Left colon (tissue), 2 donors: ENCODE data around the gene ROS1. TPM values are rescaled to one million over a fixed set of nuclear protein-coding genes. Genes with fewer than 3 reads are reported as not detected.

Source experiments
- ATAC-seq: fragments of 200-7000 bp; cut with Tn5 transposase; one replicate; pipeline ENCODE4 v1.9.1; 2020; ENCODE audit warnings: mild to moderate bottlenecking, moderate library complexity
- DNase-seq, 2 donors: peaks; one replicate each; pipeline ENCODE4 v3.0.0-alpha.2; 2020
- intact Hi-C, 2 donors: fragments of 100-400 bp; cut with DNase I in 1 of 2; cut with micrococcal nuclease in 1 of 2; formaldehyde crosslinking; loops; one replicate each; pipeline versions ENCODE4 v1.11.2 to v1.14.0; 2022; cut with DNase I, micrococcal nuclease
- total RNA-seq, 2 donors: library from RNA; stranded (reverse); fragmentation: NEBNext Ultra II Directional; extraction: Animal tissue kit (Norgen Biotek cat#: 25700); gene quantifications; one replicate each; pipeline ENCODE4 v1.2.1, GENCODE V29; 2021
- donor health status: DM: no; HTN: no; CAD: no.
- donor health status: DM: yes; HTN: yes; CAD: no.

ROS1 gene
- total RNA-seq, 2 donors from 2014 or later = 1.7 to 2.6 TPM

DNA sequence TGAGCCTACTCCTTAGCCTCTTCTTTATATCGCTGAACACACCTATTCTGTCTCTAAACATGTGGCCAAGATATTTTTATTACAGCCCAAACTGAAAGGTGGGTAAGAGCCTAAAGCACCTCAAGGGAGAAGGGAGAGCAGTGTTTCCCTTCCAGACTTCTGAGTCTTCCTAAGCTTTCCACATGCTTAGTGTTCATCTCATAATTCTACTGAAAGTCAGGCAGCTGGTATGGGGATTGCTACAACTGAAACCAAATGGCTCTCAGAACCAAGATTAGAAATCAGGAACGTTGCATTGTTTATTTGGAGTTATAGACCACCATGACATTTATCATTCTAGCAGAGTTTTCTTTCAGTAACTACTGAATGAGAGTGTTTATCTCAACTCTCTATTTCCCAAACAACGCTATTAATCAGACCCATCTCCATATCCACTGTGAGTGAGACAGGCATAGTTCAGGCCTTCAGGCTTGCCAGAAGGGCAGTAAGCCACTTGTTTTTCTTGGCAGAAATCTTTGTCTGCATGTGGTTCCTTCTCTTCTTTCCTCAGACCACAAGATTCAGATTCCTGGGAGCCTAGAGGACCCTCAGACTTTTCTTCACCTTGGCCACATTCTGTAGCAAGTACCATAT, 137.5 kb downstream of the ROS1 start:
- DNase-seq = no peak
- no peak for ATAC-seq
- intact Hi-C loops = no loop called here

DNA sequence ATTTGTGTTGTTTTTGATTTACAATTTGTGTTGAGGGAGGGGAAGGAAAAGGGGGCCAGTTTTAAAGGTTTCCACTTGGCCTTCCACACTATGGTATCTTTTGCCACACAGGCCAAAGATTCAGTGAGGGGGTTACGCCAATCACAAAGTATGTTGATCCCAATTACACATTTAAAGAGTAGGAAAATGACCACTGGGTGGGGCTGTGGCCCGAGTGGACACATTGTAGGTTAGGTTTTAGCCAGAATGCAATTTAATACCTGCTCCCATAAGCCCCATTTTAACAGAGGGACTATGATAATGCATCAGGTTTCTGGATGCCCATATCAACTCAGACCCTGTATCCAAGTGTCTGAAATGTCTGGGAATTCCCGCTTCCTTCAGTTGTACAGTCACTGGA, 144.8 kb downstream of the ROS1 start:
- ATAC-seq (no peak), DNase-seq (no peak)
- intact Hi-C loops = no loop called here

DNA sequence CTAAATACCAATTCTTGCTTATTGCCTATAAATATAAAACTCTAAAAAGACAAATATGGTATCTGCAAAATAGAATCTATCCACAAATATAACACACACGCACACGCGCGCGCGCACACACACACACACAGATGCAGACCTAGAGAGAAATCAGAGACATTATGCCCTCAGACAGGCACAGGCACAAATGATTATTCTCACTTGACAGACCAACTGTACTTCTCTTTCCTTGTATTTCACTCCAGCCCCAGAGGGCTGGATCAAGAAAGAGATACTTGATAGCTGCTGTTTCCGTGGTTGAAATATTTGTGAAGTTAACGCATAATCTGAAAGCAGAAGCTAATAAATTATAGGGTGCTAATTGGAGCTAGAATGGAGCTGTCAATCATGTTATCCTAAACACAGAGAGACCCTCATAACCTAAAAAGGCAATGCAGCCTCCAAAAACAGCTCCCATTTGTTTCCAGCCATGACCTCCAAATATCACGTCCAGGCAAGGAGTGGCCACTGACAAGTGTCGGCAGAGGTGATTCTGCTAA, 148.9 kb downstream of the ROS1 start:
- DNase-seq (no peak), ATAC-seq (no peak)
- intact Hi-C loops = no loop called here

DNA sequence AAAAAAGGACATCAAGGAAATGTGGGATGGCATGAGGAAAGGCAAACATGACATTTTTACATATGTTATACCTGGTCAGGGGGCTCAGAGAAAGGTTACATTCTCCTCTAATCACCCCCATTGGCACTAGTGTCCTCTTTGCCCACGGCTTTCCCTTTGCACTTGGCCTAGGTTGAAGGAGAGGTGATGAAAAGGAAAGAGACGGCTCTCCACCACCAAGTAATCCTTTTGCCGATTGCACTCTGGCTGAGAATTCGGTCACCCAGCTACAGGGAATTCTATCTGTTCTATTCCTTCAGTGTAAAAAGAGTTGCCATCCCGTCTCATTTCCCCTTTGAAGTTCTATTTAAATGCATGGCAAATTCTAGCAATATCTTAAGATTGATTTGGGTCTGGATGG, 150.0 kb downstream of the ROS1 start:
- intact Hi-C loops = no loop called here
- no peak for ATAC-seq
- no peak for DNase-seq

DNA sequence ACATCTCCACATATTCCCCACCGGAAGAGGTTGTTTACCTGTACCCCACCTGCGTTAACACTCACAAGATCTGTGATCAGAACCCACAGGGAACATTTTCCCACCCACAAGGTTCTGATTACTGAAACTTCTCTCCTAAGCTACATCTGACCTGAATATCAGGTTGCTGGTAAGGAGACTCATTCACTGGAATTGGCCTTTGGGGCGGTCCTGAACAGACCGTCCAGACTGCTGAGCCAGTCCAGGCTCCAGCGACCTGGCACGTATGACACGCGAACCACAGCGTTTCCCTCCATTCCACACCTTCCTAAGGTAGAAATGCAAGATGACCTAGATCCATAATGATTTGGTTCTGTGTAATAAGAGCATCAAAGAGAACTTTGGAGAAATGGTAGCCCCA, 150.5 kb downstream of the ROS1 start:
- DNase-seq (no peak), ATAC-seq (no peak)
- intact Hi-C loops = no loop called here

DNA sequence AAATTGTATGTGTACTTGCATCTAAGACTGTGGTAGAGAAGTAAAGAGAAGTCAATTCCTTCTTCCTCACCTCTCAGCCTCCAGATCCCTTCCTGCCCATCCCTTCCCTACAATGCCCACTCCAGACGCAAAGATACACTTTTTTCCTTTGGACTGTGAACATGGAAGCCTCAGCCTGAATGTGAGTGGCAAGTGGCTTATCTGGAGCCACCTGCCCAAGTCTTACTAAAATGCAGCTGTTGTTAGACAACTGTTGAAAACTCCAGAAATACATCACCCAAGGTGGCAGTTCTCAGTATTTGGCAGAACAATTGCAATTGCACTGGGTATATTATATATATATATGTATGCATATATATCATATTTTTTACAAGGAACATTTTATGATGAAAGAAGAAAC, 152.9 kb downstream of the ROS1 start:
- ATAC-seq (no peak), DNase-seq (no peak)
- intact Hi-C loops = no loop called here

DNA sequence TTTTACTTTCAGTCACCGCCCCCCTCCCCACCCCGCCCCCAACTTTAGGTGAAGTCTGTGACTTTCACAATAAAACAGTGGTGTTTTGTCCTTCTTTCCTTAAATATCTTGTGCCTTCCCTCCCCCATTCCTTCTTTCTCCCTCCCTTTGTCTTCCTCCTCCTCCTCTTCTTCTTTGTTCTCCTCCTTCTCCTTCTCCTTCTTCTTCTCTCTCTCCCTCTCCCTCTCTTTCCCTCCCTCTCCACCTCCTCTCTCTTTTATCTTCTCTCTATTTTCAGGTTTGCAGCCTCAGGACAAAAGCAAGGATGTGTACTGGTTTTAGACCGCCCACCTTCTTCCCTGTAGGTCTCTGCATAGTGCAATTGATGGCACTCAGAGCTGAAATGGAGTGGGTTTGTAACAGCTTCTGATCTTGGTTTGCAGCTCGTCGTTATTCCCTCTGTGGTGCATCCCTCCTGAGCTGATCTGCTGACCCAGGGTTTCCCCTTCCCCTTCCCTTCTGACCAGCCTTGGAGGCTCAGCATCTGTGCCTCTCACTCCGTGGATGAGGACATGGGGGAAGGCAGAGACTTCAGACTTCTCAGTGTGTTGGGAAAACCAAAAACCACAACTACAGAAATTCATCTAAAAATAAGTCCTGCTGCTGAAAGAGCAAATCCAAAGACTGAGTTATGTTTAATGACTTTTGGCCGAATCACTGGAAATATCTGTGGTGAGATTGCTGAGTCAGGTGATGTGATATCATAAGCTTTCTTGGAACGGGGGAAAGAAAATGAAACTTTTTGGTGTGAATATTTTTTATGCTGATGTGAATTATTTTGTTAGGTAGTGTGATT, 153.5 kb downstream of the ROS1 start:
- DNase-seq (no peak), ATAC-seq (no peak)
- intact Hi-C loops = no loop called here

DNA sequence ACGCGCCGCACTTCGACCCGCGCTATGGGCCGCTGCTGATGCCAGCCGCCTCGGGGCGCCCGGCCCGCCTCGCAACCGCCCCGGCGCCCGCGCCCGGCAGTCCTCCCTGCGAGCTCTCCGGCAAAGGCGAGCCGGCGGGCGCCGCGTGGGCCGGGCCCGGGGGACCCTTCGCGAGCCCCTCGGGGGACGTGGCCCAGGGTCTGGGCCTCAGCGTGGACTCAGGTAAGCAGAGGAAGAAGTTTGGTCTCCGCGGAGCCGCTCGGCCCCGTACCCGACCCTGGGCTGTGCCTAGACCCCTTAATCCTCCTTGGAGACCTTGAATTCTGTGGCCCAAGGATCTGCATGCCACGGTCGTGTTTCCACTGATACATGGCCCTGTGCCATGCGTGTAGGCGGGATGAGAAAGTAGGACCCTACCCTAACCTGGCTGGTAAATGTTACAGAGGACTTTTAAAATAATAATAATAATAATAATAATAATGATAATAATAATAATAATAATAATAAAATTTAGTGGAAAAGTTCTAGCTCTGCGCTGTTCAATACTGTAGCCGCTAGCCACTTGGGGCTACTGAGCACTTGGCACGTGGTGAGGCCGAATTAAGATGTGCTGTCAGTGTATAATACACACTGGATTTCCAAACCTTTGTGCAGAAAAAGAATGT, 154.8 kb downstream of the ROS1 start:
- DNase-seq (no peak), ATAC-seq (peak; percentile 46)
- intact Hi-C loops = no loop called here

DNA sequence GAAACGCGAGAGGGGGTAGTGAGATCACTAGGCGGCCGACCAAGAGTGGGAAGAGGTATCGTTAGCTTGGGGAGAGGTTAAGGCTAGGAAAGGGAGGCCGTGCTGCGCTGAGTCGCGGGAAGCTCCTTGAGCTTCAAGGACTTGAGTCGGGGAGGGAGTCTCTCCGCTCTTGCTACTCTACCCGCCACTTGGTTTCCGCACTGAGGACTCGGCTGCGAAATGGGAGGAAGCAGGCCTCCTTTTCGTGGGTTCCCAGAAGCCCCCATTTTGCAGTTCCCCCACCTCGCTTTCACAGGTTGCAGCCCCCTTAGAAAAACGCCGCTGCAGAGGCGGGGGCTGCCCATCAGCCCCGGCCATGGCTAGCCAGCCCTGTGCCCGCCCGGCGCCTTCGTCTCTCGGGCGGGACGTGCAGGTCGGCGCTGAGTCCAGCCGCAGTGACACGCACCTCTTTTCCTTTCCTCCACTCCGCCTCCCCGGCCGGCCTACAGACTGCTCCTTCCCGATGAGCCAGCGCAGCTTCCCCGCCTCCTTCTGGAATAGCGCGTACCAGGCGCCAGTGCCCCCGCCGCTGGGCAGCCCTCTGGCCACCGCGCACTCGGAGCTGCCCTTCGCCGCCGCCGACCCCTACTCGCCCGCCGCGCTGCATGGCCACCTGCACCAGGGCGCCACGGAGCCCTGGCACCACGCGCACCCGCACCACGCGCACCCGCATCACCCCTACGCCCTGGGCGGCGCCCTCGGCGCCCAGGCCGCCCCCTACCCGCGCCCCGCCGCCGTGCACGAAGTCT, 155.5 kb downstream of the ROS1 start:
- peak in 1 of 2 donors; percentile 27 for DNase-seq
- intact Hi-C loops = no loop called here
- ATAC-seq = peak; percentile 71

DNA sequence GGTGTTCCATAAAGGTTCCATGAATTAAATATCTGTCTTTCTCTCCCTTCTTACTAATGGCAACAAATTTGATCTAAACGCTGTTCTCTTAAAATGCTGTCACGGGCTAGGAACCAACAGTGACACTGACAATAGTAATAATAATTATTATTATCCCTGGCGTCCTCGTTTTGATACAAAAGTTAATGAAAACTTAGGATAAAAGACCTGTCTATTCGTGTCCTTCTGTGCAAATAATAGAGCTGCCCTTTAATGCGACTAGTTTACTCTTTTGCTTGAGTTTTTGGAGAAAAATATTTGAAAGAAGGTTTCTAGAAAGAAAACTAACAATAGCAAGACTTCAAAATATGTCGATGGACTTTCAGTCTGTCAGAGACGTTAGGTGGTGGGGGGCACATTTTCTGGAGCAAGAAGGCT, 156.1 kb downstream of the ROS1 start:
- DNase-seq (no peak), ATAC-seq (no peak)
- intact Hi-C loops = no loop called here

DNA sequence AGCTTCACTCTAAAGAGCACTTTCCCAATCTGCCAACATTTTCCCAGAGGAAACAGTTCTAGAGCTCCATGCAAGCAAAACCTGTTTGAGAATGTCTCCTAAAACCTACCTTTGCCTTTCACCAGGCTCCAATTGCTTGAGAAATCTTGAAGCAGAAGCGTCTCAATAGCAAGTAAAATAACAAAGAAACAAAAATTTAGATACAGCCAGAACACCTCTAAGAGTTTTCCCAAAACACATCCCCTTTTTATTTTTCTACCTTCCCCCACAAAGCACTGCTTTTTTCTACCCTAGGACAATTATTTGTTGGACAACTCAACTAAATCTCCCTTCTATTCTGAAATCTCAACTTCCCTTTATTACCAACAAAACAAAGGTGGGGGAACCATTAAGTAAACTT, 156.8 kb downstream of the ROS1 start:
- intact Hi-C loops = no loop called here
- DNase-seq (no peak), ATAC-seq (no peak)

DNA sequence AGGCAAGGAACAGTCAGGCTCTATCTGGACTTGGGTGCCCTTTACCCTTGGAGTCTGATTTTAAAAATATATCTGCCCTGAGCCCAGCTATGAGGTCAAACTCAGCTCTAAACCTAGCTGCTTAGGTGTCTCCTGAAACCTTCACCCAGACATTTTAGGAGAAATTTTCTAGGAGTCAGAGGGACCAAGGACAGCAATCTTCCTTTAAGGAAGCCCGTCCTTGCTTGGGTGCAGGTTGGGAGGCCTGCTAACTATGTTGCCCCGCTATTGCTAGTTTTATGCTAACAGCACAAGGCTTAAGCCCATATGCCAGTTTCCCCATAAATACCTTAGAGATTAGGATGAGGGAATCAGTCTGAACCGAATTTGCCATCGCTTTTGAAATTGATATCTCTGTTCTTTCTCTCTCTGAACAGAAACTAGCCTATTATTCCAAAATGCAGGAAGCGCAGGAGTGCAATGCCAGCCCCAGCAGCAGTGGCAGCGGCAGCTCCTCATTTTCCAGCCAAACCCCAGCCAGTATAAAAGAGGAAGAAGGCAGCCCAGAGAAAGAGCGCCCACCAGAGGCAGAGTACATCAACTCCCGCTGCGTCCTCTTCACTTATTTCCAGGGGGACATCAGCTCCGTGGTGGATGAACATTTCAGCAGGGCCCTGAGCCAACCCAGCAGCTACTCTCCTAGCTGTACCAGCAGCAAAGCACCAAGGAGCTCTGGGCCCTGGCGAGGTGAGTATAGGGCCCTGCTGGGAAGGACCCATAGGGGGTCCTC, 157.8 kb downstream of the ROS1 start:
- no peak for DNase-seq
- no peak for ATAC-seq
- intact Hi-C loops = no loop called here

DNA sequence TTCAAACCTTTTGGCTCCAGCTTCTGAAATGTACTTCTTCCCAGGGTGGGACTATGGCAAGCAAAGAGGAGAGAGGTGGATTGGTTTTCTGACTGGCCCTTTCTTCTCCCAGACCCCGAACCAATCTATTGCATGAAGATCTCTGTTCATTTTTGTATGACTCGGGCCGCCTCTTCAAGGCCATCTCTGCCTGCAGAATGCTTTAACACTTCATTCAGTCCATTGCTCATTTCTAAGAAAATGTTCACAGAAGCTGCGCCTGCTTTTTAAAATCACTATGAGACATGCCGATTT, 158.7 kb downstream of the ROS1 start:
- intact Hi-C loops = no loop called here
- DNase-seq = no peak
- ATAC-seq = no peak

DNA sequence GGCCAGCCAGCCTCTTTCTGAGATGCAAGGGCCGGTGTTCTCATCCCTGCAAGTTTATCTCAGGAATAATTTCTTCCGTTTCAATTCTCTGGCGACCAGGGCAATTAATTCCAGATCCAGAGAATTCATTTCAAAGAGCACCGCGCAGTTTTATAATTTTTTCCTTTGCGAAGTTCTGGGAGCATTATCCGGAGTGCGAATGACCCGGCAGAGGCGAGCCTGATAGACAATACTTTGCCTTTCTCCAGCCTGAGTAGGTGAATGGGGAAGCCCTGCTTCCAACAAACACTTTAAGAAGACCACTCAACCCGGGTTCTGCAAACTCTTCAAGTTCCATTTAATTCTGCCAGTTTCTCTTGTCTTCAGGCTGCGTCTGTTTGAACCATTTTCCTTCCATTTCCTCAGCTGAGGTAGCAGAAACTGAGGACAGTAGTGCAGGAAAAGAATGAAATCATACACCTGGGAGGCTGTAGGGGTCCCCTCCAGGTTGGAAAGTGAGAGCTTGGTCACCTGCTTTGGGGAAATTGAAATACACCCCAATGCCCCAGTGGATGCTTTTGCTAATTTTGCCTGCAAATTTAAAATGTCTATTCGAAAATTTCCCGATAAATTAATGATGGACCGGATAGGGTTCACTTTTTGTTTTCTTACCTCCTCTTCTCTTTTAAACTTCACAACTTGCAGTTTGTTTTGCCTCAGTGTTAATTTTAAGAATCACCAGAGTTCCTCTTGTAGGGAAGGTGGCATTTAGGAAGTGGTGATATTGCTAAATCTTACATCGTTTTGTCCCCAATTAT, 159.3 kb downstream of the ROS1 start:
- ATAC-seq = no peak
- no peak for DNase-seq
- intact Hi-C loops = no loop called here

DNA sequence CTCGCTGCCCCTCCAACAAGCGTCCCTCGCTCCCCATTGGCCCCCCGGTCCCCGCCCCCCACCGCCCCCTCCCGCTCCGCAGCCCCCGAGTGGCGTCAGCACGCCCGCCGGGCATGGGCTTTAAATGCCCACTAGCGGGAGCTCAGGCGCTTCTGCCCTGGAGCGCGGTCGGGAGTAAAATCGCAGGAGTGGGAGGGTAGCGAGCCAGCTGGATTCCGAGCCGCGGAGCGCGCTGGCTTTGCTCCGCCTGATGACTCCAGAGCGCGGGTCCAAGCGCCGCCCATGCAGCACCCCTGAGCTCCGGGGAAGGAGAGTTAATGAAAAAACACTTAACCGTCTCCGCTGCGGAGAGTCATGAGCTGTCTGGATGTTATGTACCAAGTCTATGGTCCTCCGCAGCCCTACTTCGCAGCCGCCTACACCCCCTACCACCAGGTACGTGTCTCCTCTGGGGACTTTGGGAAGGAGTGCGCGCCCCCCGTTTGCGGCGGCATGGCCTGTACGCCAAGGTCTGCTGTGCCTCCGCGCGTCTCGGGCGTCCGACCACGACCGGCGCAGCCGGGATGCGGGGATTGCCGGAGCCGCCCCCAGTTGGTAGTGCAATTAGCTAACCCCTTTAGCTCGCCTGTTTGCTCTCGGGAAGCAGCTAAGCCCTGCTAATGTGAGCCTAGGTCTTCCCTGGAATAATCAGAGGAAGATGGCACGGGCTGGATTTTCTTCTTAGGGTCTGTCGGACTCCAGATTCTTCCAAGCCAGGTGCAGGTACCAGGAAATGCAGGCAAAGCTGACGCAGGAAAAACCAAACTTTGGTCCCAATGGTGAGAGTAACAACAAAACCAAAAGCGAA, 160.1 kb downstream of the ROS1 start, which contains the start of gene VGLL2:
Gene VGLL2, plus strand, starts transcription at position 149 of the 847 bp plus-strand sequence. Its CDS starts 206 bp downstream, at position 355.
- peak; percentile 86 for ATAC-seq
- intact Hi-C loops = no loop called here
- peak in 1 of 2 donors; percentile 47 for DNase-seq

DNA sequence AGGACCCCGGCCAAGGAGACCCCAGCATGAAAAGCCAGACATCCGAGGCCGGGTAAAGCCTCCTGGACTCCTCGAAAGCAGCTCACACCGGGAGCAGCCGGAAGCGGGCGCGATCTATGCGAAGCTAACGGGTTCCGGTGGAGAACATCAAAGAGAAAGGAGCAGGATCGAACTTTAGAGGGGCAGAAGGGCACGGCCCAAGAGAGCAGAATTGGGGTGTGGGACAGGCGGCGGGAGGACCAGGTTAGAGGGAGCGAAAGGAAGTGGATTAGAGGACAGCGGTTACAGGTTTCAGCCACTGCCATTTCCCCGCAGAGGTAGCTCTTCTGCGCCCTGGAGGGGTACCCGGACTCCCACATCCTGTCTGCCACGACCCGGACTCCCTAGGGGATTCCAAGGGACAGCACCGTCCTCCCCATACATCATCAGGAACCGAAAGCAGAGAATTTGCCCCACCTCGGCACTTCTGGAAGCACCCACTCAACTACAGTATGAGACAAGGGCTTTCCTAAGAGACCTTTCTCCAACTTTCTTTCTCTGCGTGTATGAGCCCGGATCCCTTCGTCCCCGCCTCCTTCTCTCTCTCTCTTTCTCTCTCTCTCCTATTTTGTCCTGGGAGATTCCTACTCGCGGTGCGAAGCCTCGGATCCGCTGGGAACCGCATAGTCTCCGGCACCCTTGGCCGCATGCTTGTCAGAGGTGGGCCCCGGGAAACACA, 160.9 kb downstream of the ROS1 start:
- ATAC-seq = peak; percentile 26
- intact Hi-C loops = no loop called here

More for the DNA sequence above, 160.9 kb downstream of the ROS1 start:
- no peak for DNase-seq
